Keratinocyte (primary cell): ENCODE results near the gene HERC3. TPM values are rescaled to one million over a fixed set of nuclear protein-coding genes. Genes with fewer than 3 reads are reported as not detected.

Experiments
- DNase-seq: peaks from one replicate; pipeline ENCODE4 v3.0.0-alpha.2; 2011; ENCODE audit warnings: low read depth, missing footprints, low spot score
- FAIRE-seq: peaks from 2 replicates; lab custom pipeline; 2011; peaks lifted over from hg19 to GRCh38; lab: Jason Lieb, UNC
- H2AFZ ChIP-seq: 2 replicates; pipeline ENCODE4 v1.6.0; 2012; ENCODE audit warnings: low read length, control low read depth, inconsistent platforms; ENCODE audit not compliant: control insufficient read depth
- H3K27ac ChIP-seq: 2 replicates; pipeline ENCODE4 v1.5.1; 2011; ENCODE audit warnings: low read length; ENCODE audit not compliant: control insufficient read depth, insufficient read depth
- H3K27me3 ChIP-seq: 3 replicates; pipeline ENCODE4 v1.6.0; 2011; ENCODE audit warnings: low read length; ENCODE audit not compliant: control insufficient read depth, insufficient read depth; ENCODE audit errors: extremely low read depth
- H3K36me3 ChIP-seq, 2 experiments: 2 replicates in 1 of 2; 3 replicates in 1 of 2; pipeline ENCODE4 v1.5.1; 2011; ENCODE audit warnings: low read length in 2 of 2, mild to moderate bottlenecking in 1 of 2; ENCODE audit not compliant: control insufficient read depth in 2 of 2, insufficient read depth in 2 of 2; ENCODE audit errors: extremely low read depth in 1 of 2
- H3K4me1 ChIP-seq: 3 replicates; pipeline ENCODE4 v1.5.1; 2011; ENCODE audit warnings: low read length; ENCODE audit not compliant: control insufficient read depth, insufficient read depth; ENCODE audit errors: extremely low read depth
- H3K4me2 ChIP-seq: 3 replicates; pipeline ENCODE4 v1.6.0; 2011; ENCODE audit warnings: low read depth, low read length; ENCODE audit not compliant: control insufficient read depth, insufficient read depth; ENCODE audit errors: extremely low read depth
- H3K4me3 ChIP-seq, 3 experiments: fragments of 200-600 bp in 1 of 3; sonication (generic) in 1 of 3; 2 replicates in 2 of 3; 3 replicates in 1 of 3; pipeline ENCODE4 v1.5.1; 2011 to 2016; ENCODE audit warnings: low read length in 3 of 3, mild to moderate bottlenecking in 3 of 3, control low read depth in 2 of 3, inconsistent platforms in 1 of 3, low read depth in 1 of 3, mixed read lengths in 1 of 3, mixed run types in 1 of 3, moderate library complexity in 1 of 3; ENCODE audit not compliant: control insufficient read depth in 2 of 3, insufficient read depth in 2 of 3; ENCODE audit errors: extremely low read depth in 1 of 3
- H3K79me2 ChIP-seq: 2 replicates; pipeline ENCODE4 v1.6.0; 2012; ENCODE audit warnings: low read length; ENCODE audit not compliant: control insufficient read depth, insufficient read depth
- H3K9ac ChIP-seq: 3 replicates; pipeline ENCODE4 v1.6.0; 2011; ENCODE audit warnings: low read length; ENCODE audit not compliant: control insufficient read depth, insufficient read depth; ENCODE audit errors: extremely low read depth
- H3K9me1 ChIP-seq: 3 replicates; pipeline ENCODE4 v1.6.0; 2011; ENCODE audit warnings: low read length; ENCODE audit not compliant: control insufficient read depth, insufficient read depth; ENCODE audit errors: extremely low read depth
- H3K9me3 ChIP-seq: 2 replicates; pipeline ENCODE4 v1.5.1; 2012; ENCODE audit warnings: low read depth, low read length; ENCODE audit not compliant: control insufficient read depth
- H4K20me1 ChIP-seq: 3 replicates; pipeline ENCODE4 v1.6.0; 2011; ENCODE audit warnings: low read length; ENCODE audit not compliant: control insufficient read depth, insufficient read depth; ENCODE audit errors: extremely low read depth
- EZH2 ChIP-seq: IDR thresholded peaks from one replicate; pipeline ENCODE4 v1.6.1; 2012; ENCODE audit warnings: inconsistent platforms, mild to moderate bottlenecking, low read length, moderate library complexity
- dilution Hi-C: fragments of 300-500 bp; cut with MboI; formaldehyde crosslinking; loops from one replicate; pipeline ENCODE4 v1.7.0; 2020; ENCODE audit warnings: low sequenced_read_pairs; ENCODE audit not compliant: extremely low pct_ligation_motif_present
- polyA plus RNA-seq, 5 experiments: library from polyadenylated mRNA; depleted of rRNA in 3 of 5; stranded (reverse) in 3 of 5; stranded (forward) in 1 of 5; unstranded in 1 of 5; fragments of >200 nt; gene quantifications; 1 replicate in 1 of 5; 2 replicates in 3 of 5; 3 replicates in 1 of 5; pipeline versions ENCODE4 v1.2.1 to v1.2.3, GENCODE V29; 2011 to 2012; ENCODE audit warnings: missing spikeins in 2 of 5, low read depth in 1 of 5, low replicate concordance in 1 of 5
- TF ChIP-seq, protein P1 (sequence below), 3 experiments: IDR thresholded peaks in 1 of 3; conservative IDR thresholded peaks in 1 of 3; optimal IDR thresholded peaks in 1 of 3; 2 replicates in 2 of 3; 3 replicates in 1 of 3; pipeline versions ENCODE3 to v1.5.1; 2011; ENCODE audit warnings: low read length in 3 of 3, mild to moderate bottlenecking in 3 of 3, moderate library complexity in 2 of 3, control low read depth in 1 of 3, inconsistent platforms in 1 of 3; ENCODE audit not compliant: insufficient read depth in 2 of 3; ENCODE audit errors: extremely low read depth in 1 of 3

The HERC3 gene
- polyA plus RNA-seq, 1 donor (not counting 4 experiments of a cell fraction or from before 2014, with no cell fraction given), result 26.3 TPM

DNA sequence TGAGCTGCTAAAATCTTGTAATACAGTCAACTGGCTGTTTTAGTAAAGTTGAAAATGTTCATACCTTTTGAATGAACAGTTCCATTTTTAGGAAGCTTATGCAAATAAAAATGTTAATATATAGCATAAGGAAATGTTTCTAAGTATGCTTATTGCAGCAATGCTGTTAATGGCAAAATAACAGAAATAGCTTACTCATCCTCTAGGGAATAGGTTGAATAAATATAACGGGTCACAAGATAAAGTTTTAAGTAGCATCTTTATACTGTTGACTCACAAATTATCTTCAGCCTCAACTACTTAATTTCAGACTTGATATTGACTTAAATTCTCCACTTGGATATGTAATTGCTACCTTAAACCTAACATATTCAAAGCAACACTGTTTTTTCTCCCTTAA is 27.7 kb downstream of the HERC3 start:
- Histone ChIP-seq H4K20me1 (no peaks in the 10 kb centered on the region), H3K4me2 (no peak overlapping the region), H3K9me3 (no peaks in the 10 kb centered on the region), H3K27me3 (no peaks in the 10 kb centered on the region), H2AFZ (no peak overlapping the region), H3K9me1 (no peaks in the 10 kb centered on the region), H3K4me1 (peaks cover 47% of the 10 kb centered on the region), H3K4me3 (no peak overlapping the region), H3K79me2 (peaks cover 35% of the 10 kb centered on the region), H3K27ac (no peak overlapping the region), H3K36me3 (peaks cover 0 to 5% of the 10 kb centered on the region in 2 experiments), H3K9ac (no peak overlapping the region)
- TF ChIP-seq, protein P1, sequence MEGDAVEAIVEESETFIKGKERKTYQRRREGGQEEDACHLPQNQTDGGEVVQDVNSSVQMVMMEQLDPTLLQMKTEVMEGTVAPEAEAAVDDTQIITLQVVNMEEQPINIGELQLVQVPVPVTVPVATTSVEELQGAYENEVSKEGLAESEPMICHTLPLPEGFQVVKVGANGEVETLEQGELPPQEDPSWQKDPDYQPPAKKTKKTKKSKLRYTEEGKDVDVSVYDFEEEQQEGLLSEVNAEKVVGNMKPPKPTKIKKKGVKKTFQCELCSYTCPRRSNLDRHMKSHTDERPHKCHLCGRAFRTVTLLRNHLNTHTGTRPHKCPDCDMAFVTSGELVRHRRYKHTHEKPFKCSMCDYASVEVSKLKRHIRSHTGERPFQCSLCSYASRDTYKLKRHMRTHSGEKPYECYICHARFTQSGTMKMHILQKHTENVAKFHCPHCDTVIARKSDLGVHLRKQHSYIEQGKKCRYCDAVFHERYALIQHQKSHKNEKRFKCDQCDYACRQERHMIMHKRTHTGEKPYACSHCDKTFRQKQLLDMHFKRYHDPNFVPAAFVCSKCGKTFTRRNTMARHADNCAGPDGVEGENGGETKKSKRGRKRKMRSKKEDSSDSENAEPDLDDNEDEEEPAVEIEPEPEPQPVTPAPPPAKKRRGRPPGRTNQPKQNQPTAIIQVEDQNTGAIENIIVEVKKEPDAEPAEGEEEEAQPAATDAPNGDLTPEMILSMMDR (optimal IDR thresholded peaks at IDR 0.05 in 1 of 3, IDR thresholded peaks at IDR 0.05 in 1 of 3, conservative IDR thresholded peaks at IDR 0.05 in 1 of 3; ENCODE audit: extremely low read depth in 1 of 3, insufficient read depth in 2 of 3, low read length in 3 of 3), result no peak
- TF ChIP-seq EZH2, result no peak
- no peak for DNase-seq
- FAIRE-seq, result peak; percentile 64
- dilution Hi-C loops, result no loop called here

DNA sequence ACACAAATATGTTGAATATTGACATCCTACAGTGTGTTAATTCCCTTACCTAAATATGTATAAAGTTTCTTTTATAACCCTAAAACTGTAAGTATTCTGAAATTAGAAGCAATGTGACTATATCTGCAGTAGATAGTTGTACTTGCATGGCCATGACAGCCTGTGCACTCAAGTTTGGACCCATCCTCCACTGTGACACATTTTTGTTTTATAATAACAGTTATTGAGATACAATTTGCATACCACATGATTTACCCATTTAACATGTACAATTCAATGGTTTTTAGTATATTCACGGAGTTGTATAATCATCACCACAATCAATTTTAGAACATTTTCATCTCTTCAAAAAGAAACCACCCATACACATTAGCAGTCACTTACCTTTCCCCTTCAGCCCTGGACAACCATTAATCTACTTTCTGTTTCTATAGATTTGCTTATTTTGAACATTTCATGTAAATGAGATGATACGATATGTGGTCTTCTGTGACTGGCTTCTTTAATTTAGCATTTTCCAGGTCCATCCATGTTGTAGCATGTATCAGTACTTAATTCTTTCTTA is 29.6 kb downstream of the HERC3 start:
- H3K79me2 ChIP-seq, result peaks cover 35% of the 10 kb centered on the region
- H3K9me3 ChIP-seq, result no peaks in the 10 kb centered on the region
- dilution Hi-C loops, result no loop called here
- DNase-seq (no peak), FAIRE-seq (peak; percentile 60)
- no peak for TF ChIP-seq EZH2
- TF ChIP-seq, protein P1 (optimal IDR thresholded peaks at IDR 0.05 in 1 of 3, IDR thresholded peaks at IDR 0.05 in 1 of 3, conservative IDR thresholded peaks at IDR 0.05 in 1 of 3; ENCODE audit: extremely low read depth in 1 of 3, insufficient read depth in 2 of 3, low read length in 3 of 3), result no peak
- no peaks in the 10 kb centered on the region for H3K27me3 ChIP-seq
- no peak overlapping the region for H3K4me2 ChIP-seq
- no peak overlapping the region for H2AFZ ChIP-seq
- no peak overlapping the region for H3K4me3 ChIP-seq
- H4K20me1 ChIP-seq, result no peaks in the 10 kb centered on the region
- H3K4me1 ChIP-seq, result peaks cover 33% of the 10 kb centered on the region
- H3K36me3 ChIP-seq, result peaks cover 0 to 5% of the 10 kb centered on the region in 2 experiments
- H3K9me1 ChIP-seq, result no peaks in the 10 kb centered on the region
- no peak overlapping the region for H3K9ac ChIP-seq
- H3K27ac ChIP-seq, result peak overlapping the region; percentile 89
